K562 (cell line): Measurements from ENCODE around the gene PPP4R4. TPM values are rescaled to one million over a fixed set of nuclear protein-coding genes. Genes with fewer than 3 reads are reported as not detected.

Experiments used
- ATAC-seq: fragments of 200-7000 bp; cut with Tn5 transposase; 3 replicates; pipeline ENCODE4 v1.9.1; 2020; ENCODE audit warnings: moderate library complexity
- BruUV-seq: library from RNA; stranded (reverse); fragments of 400-500 nt; replicated peaks from 2 replicates; lab custom pipeline; 2021; lab: Mats Ljungman, UMichigan
- CTCF ChIA-PET: fragments of 300-600 bp; formaldehyde crosslinking; extraction: SDS; loops from one replicate; lab custom pipeline; 2021; ENCODE audit warnings: low intra/inter-chr PET ratio; lab: Yijun Ruan, JAX
- POLR2A ChIA-PET: fragments of 300-600, 350-650 bp; sonication (Branson Sonifier 250); formaldehyde crosslinking; extraction: SDS; loops from one replicate; lab custom pipeline; 2021; ENCODE audit warnings: antibody characterized with exemption, inconsistent platforms; lab: Yijun Ruan, JAX
- DNase-seq, 4 experiments: peaks; one replicate each; pipeline versions ENCODE4 v3.0.0 to v3.0.0-alpha.2; 2011 to 2018; ENCODE audit warnings: low spot score in 3 of 4, mixed read lengths in 3 of 4; ENCODE audit errors: extremely low read depth in 1 of 4
- FAIRE-seq: peaks from 2 replicates; lab custom pipeline; 2011; peaks lifted over from hg19 to GRCh38; lab: Jason Lieb, UNC
- H2AFZ ChIP-seq: 2 replicates; pipeline ENCODE4 v1.6.0; 2011; ENCODE audit warnings: low read depth, low read length, control low read depth, inconsistent platforms
- H3K27ac ChIP-seq: fragments of 200-600 bp; 3 replicates; pipeline ENCODE4 v1.8.0; 2011; ENCODE audit warnings: low read depth, mild to moderate bottlenecking, control low read depth, inconsistent platforms, low read length, moderate library complexity, mixed read lengths; ENCODE audit errors: extremely low read depth
- H3K27me3 ChIP-seq, 2 experiments: fragments of 300-600 bp in 1 of 2; 2 replicates in 1 of 2; 3 replicates in 1 of 2; pipeline versions ENCODE4 v1.6.0 to v1.8.0; 2011; ENCODE audit warnings: inconsistent platforms in 2 of 2, low read length in 2 of 2, mild to moderate bottlenecking in 1 of 2, mixed read lengths in 1 of 2, moderate library complexity in 1 of 2; ENCODE audit not compliant: control insufficient read depth in 2 of 2, insufficient read depth in 2 of 2
- H3K36me3 ChIP-seq: fragments of 300-600 bp; 3 replicates; pipeline ENCODE4 v1.8.0; 2011; ENCODE audit warnings: mild to moderate bottlenecking, low read length, inconsistent platforms; ENCODE audit not compliant: control insufficient read depth, insufficient read depth
- H3K4me1 ChIP-seq, 2 experiments: fragments of 200-600 bp in 1 of 2; replicated peaks in 1 of 2; 2 replicates in 1 of 2; 3 replicates in 1 of 2; pipeline versions ENCODE4 v1.5.1 to v1.8.0; 2011; ENCODE audit warnings: inconsistent platforms in 2 of 2, low read length in 2 of 2, mild to moderate bottlenecking in 1 of 2, mixed read lengths in 1 of 2, moderate library complexity in 1 of 2; ENCODE audit not compliant: control insufficient read depth in 2 of 2, insufficient read depth in 2 of 2
- H3K4me2 ChIP-seq: 2 replicates; pipeline ENCODE4 v1.6.1; 2011; ENCODE audit warnings: low read length, control low read depth, inconsistent platforms, mixed read lengths; ENCODE audit not compliant: insufficient read depth
- H3K4me3 ChIP-seq: fragments of 200-600 bp; sonication (generic), shearing (Covaris generic); 2 replicates; pipeline ENCODE4 v1.5.1; 2016; ENCODE audit warnings: control low read depth, inconsistent platforms
- H3K79me2 ChIP-seq: fragments of 200-600 bp; 3 replicates; pipeline ENCODE4 v1.8.0; 2011; ENCODE audit warnings: low read length, inconsistent platforms; ENCODE audit not compliant: control insufficient read depth, insufficient read depth
- H3K9ac ChIP-seq, 2 experiments: 2 replicates each; pipeline versions ENCODE4 v1.6.0 to v1.6.1; 2011; ENCODE audit warnings: low read depth in 2 of 2, low read length in 2 of 2, control low read depth in 1 of 2, inconsistent platforms in 1 of 2, mild to moderate bottlenecking in 1 of 2, mixed read lengths in 1 of 2; ENCODE audit not compliant: insufficient read depth in 1 of 2
- H3K9me1 ChIP-seq: one replicate; pipeline ENCODE4 v1.6.0; 2011; ENCODE audit warnings: inconsistent platforms, mild to moderate bottlenecking, low read length, moderate library complexity; ENCODE audit not compliant: control insufficient read depth, insufficient read depth
- H3K9me3 ChIP-seq: replicated peaks from 2 replicates; pipeline ENCODE4 v1.5.1; 2011; ENCODE audit warnings: low read depth, low read length, inconsistent platforms; ENCODE audit not compliant: control insufficient read depth, insufficient read depth
- H4K20me1 ChIP-seq: replicated peaks from 2 replicates; pipeline ENCODE4 v1.6.1; 2011; ENCODE audit warnings: low read length, inconsistent platforms, mixed read lengths; ENCODE audit not compliant: control insufficient read depth, insufficient read depth
- KDM5B ChIP-seq: fragments of 200-600 bp; sonication (generic); IDR thresholded peaks from 2 replicates; pipeline ENCODE4 v1.6.1; 2012; ENCODE audit warnings: low read depth, mild to moderate bottlenecking, moderate library complexity, low read length, control low read depth, inconsistent platforms; ENCODE audit not compliant: insufficient replicate concordance
- NR2C2 ChIP-seq, 2 experiments: fragments of 200-800 bp in 1 of 2; sonication (Bioruptor generic) in 1 of 2; sonication (generic) in 1 of 2; formaldehyde crosslinking in 1 of 2; IDR thresholded peaks; 2 replicates each; pipeline versions ENCODE4 v1.6.1 to v1.8.0; 2016 to 2022; ENCODE audit warnings: mild to moderate bottlenecking in 1 of 2, missing compliant biosample characterization in 1 of 2, missing genetic modification characterization in 1 of 2, missing genetic modification reagents in 1 of 2
- TOE1 ChIP-seq, 2 experiments: fragments of 450-650 bp in 1 of 2; sonication (generic) in 1 of 2; formaldehyde crosslinking in 1 of 2; IDR thresholded peaks; 2 replicates each; pipeline versions ENCODE4 v1.7.1 to v1.8.0; 2016 to 2022; ENCODE audit warnings: borderline replicate concordance in 2 of 2, mild to moderate bottlenecking in 2 of 2, antibody characterized with exemption in 1 of 2, inconsistent platforms in 1 of 2, low read depth in 1 of 2, missing genetic modification reagents in 1 of 2, moderate library complexity in 1 of 2
- TRIM24 ChIP-seq, 2 experiments: fragments of 450-650 bp; IDR thresholded peaks; 2 replicates each; pipeline ENCODE4 v1.6.1; 2016
- ZNF76 ChIP-seq: fragments of 250-450 bp; sonication (Bioruptor Pico); IDR thresholded peaks from 2 replicates; pipeline ENCODE4 v1.4.0; 2020; ENCODE audit warnings: mild to moderate bottlenecking, moderate library complexity, borderline replicate concordance
- WGBS: fragments of 100-300 bp; shearing (Covaris generic); methylation state at CpG from one replicate; pipeline ENCODE4 v1.1.6; 2016; ENCODE audit warnings: low coverage, mixed read lengths; ENCODE audit not compliant: insufficient coverage; ENCODE audit errors: missing lambda C conversion rate; 5-methylcytosine and 5-hydroxymethylcytosine counted together
- in situ Hi-C: fragments of 300-500 bp; cut with MboI; formaldehyde crosslinking; loops from 4 replicates; pipeline ENCODE4 v1.15.0; 2018; ENCODE audit warnings: inconsistent platforms, mixed read lengths
- intact Hi-C: fragments of 100-400 bp; cut with micrococcal nuclease; formaldehyde crosslinking; loops from 2 replicates; pipeline ENCODE4 v1.14.2; 2022
- polyA plus RNA-seq, 8 experiments: library from polyadenylated mRNA; depleted of rRNA in 4 of 8; stranded (reverse) in 5 of 8; unstranded in 3 of 8; fragments of >200 nt; fragmentation: Nextera tagmentation in 2 of 8; fragmentation: Illumina TruSeq in 1 of 8; extraction: Ambion mirVana in 2 of 8; extraction: Trizol in 1 of 8; gene quantifications; 2 replicates each; pipeline versions ENCODE4 v1.2.1 to v1.2.3, GENCODE V29; 2011 to 2014; ENCODE audit warnings: inconsistent platforms in 1 of 8, missing spikeins in 1 of 8
- total RNA-seq, 7 experiments: library from RNA; depleted of rRNA in 6 of 7; stranded (reverse); fragments of >200 nt in 6 of 7; fragmentation: Illumina TruSeq in 2 of 7; extraction: Trizol in 2 of 7; gene quantifications; 2 replicates each; pipeline versions ENCODE4 v1.2.1 to v1.2.3, GENCODE V29; 2011 to 2021; ENCODE audit warnings: low replicate concordance in 1 of 7
- TF ChIP-seq, protein P1 (sequence below): fragments of 250-450 bp; sonication (Bioruptor Pico); IDR thresholded peaks from 2 replicates; pipeline ENCODE4 v1.8.0; 2021; ENCODE audit warnings: moderate library complexity, mild to moderate bottlenecking, inconsistent platforms
- TF ChIP-seq, protein P2 (sequence below): fragments of 250-450 bp; sonication (Bioruptor Pico); IDR thresholded peaks from 2 replicates; pipeline ENCODE4 v1.5.0; 2021; ENCODE audit warnings: mild to moderate bottlenecking, borderline replicate concordance
- TF ChIP-seq, protein P3 (sequence below): fragments of 450-650 bp; IDR thresholded peaks from 2 replicates; pipeline ENCODE4 v1.6.1; 2018; ENCODE audit not compliant: partially characterized antibody

The PPP4R4 gene
- total and polyA plus RNA-seq, 9 of the 15 experiments (the other 6 are each of a cell fraction or from before 2014, with no cell fraction given), result 0.11 to 0.26 TPM; not detected in 7

DNA sequence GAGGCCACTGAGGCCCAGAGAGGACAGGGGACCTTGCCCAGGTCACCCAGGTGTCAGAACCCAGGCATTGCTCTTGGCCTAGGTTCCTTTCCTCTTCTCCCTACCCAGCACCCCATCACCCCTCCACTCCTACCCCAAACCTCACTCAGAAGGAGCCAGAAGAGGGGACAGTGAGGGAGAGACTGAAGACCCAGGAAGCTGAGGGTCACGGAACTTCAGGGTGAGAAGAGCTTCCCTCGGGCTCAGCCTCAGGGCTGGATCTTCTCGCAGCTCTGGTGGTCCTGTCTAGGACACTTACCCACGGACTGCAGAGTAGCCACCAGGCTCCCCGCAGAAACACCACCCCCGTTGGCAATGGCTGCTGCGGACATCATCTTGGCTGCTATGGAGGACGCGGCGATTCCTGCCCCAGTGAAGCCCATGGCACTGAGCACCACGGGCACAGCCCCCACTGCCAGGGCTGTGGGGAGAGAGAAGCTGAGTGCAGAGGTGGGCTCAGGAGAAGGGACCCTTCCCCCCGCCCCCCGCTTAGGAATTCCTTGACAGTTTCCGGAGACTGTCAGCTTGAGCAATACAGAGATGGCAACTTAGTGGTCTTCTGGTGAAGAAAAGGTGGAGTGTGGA, 45.8 kb upstream of the PPP4R4 start:
- intact Hi-C loops, result no loop called here
- 47% methylated on average over 8 of the region's 14 CpGs for WGBS
- Histone ChIP-seq H2AFZ (0 out of 2 replicates have a peak overlapping the region, but pooled peaks have one; percentile 74), H3K27ac (no peak overlapping the region), H3K4me2 (no peak overlapping the region), H3K27me3 (peaks cover 0 to 20% of the 10 kb centered on the region in 2 experiments; a peak in 2 of 5 replicates), H3K9me3 (no peaks in the 10 kb centered on the region), H3K36me3 (no peaks in the 10 kb centered on the region), H3K9me1 (no peaks in the 10 kb centered on the region), H4K20me1 (no peaks in the 10 kb centered on the region), H3K79me2 (no peaks in the 10 kb centered on the region), H3K9ac (no peak overlapping the region), H3K4me3 (no peak overlapping the region), H3K4me1 (peaks cover 0 to 7% of the 10 kb centered on the region in 2 experiments; a peak in 3 of 5 replicates)
- ATAC-seq (no peak), FAIRE-seq (no peak), DNase-seq (no peak)
- ChIA-PET POLR2A (interaction anchor here (0.8 kb wide), 1 partner anchor 9 kb away, joined by 3 read pairs; no protein-coding TSS in a partner anchor), CTCF (interaction anchor here (0.6 to 1.0 kb wide), 2 partner anchors 32 to 118 kb away, joined by 3 read pairs; no protein-coding TSS in a partner anchor)
- BruUV-seq, result no TSS peak
- in situ Hi-C loops, result no loop called here
- TF ChIP-seq NR2C2 (CRISPR knock-in tag; IDR thresholded peaks at IDR 0.05) (no peak), NR2C2 (tag; IDR thresholded peaks at IDR 0.05) (no peak), TRIM24 (IDR thresholded peaks at IDR 0.05) (no peak), KDM5B (no peak), TOE1 (IDR thresholded peaks at IDR 0.05; ENCODE audit: borderline replicate concordance) (no peak), TOE1 (CRISPR knock-in tag; IDR thresholded peaks at IDR 0.05; ENCODE audit: borderline replicate concordance, low read depth) (no peak), ZNF76 (no peak)
- TF ChIP-seq, protein P1, sequence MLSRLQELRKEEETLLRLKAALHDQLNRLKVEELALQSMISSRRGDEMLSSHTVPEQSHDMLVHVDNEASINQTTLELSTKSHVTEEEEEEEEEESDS, result no peak
- TF ChIP-seq, protein P2, sequence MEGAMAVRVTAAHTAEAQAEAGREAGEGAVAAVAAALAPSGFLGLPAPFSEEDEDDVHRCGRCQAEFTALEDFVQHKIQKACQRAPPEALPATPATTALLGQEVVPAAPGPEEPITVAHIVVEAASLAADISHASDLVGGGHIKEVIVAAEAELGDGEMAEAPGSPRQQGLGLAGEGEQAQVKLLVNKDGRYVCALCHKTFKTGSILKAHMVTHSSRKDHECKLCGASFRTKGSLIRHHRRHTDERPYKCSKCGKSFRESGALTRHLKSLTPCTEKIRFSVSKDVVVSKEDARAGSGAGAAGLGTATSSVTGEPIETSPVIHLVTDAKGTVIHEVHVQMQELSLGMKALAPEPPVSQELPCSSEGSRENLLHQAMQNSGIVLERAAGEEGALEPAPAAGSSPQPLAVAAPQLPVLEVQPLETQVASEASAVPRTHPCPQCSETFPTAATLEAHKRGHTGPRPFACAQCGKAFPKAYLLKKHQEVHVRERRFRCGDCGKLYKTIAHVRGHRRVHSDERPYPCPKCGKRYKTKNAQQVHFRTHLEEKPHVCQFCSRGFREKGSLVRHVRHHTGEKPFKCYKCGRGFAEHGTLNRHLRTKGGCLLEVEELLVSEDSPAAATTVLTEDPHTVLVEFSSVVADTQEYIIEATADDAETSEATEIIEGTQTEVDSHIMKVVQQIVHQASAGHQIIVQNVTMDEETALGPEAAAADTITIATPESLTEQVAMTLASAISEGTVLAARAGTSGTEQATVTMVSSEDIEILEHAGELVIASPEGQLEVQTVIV (CRISPR knock-in tag), result no peak
- TF ChIP-seq, protein P3, sequence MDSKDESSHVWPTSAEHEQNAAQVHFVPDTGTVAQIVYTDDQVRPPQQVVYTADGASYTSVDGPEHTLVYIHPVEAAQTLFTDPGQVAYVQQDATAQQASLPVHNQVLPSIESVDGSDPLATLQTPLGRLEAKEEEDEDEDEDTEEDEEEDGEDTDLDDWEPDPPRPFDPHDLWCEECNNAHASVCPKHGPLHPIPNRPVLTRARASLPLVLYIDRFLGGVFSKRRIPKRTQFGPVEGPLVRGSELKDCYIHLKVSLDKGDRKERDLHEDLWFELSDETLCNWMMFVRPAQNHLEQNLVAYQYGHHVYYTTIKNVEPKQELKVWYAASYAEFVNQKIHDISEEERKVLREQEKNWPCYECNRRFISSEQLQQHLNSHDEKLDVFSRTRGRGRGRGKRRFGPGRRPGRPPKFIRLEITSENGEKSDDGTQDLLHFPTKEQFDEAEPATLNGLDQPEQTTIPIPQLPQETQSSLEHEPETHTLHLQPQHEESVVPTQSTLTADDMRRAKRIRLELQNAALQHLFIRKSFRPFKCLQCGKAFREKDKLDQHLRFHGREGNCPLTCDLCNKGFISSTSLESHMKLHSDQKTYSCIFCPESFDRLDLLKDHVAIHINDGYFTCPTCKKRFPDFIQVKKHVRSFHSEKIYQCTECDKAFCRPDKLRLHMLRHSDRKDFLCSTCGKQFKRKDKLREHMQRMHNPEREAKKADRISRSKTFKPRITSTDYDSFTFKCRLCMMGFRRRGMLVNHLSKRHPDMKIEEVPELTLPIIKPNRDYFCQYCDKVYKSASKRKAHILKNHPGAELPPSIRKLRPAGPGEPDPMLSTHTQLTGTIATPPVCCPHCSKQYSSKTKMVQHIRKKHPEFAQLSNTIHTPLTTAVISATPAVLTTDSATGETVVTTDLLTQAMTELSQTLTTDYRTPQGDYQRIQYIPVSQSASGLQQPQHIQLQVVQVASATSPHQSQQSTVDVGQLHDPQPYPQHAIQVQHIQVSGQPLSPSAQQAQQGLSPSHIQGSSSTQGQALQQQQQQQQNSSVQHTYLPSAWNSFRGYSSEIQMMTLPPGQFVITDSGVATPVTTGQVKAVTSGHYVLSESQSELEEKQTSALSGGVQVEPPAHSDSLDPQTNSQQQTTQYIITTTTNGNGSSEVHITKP, result no peak
